Measurements from ENCODE around the gene SEC61A2. TPM values are rescaled to one million over a fixed set of nuclear protein-coding genes. Genes with fewer than 3 reads are reported as not detected.

Gene SEC61A2
- total and polyA plus RNA-seq, 2 of the 8 experiments (the other 6 are each of a cell fraction or from before 2014, with no cell fraction given) = 18.2 to 19.2 TPM

GRCh38 chr10:12107781-12108180 lies 21.7 kb upstream of the SEC61A2 start:
- Histone ChIP-seq H4K8ac (ENCODE audit: extremely low read depth, insufficient read depth, low read length) (no peak overlapping the region), H2BK12ac (ENCODE audit: low read depth, low read length) (no peak overlapping the region), H3K79me2 (ENCODE audit: control insufficient read depth in 1 of 2, insufficient read depth in 2 of 2, low read length in 2 of 2) (no peaks in the 10 kb centered on the region), H2AK5ac (ENCODE audit: low read depth, low read length) (no peak overlapping the region), H2BK20ac (ENCODE audit: low read length) (no peak overlapping the region), H2BK5ac (ENCODE audit: low read depth, low read length) (no peak overlapping the region), H4K20me1 (replicated peaks in 1 of 2; ENCODE audit: control insufficient read depth in 1 of 2, insufficient read depth in 2 of 2, low read length in 2 of 2) (peaks cover 0 to 4% of the 10 kb centered on the region in 2 experiments), H3K36me3 (ENCODE audit: control insufficient read depth in 2 of 4, insufficient read depth in 4 of 4, low read length in 3 of 4) (peaks cover 14 to 84% (median 55%) of the 10 kb centered on the region in 4 experiments), H3K18ac (ENCODE audit: extremely low read depth, low read length) (no peak overlapping the region), H3K4me3 (ENCODE audit: extremely low read depth in 1 of 4, insufficient read depth in 2 of 4, low read depth in 3 of 4, low read length in 4 of 4) (no peak overlapping the region), H2AFZ (ENCODE audit: low read length) (no peak overlapping the region), H3K79me1 (ENCODE audit: low read depth, low read length) (no peaks in the 10 kb centered on the region), H4K5ac (ENCODE audit: insufficient read length, low read depth, low read length) (no peak overlapping the region), H3K56ac (replicated peaks; ENCODE audit: insufficient read length, low read depth, low read length) (no peak overlapping the region), H3K14ac (ENCODE audit: insufficient read length) (no peak overlapping the region), H3K9me3 (ENCODE audit: insufficient read depth in 2 of 2, low read depth in 1 of 2, low read length in 1 of 2) (no peaks in the 10 kb centered on the region), H3K4me1 (replicated peaks in 1 of 4; ENCODE audit: control insufficient read depth in 3 of 4, insufficient read depth in 4 of 4, low read length in 3 of 4) (no peaks in the 10 kb centered on the region), H2BK120ac (replicated peaks; ENCODE audit: low read depth, low read length) (no peak overlapping the region), H3K23me2 (ENCODE audit: low read depth, low read length) (no peaks in the 10 kb centered on the region), H3K27ac (ENCODE audit: low read depth, low read length) (no peak overlapping the region), H3K27me3 (replicated peaks in 1 of 4; ENCODE audit: control insufficient read depth in 3 of 4, extremely low read depth in 1 of 4, insufficient read depth in 3 of 4, low read length in 3 of 4) (no peaks in the 10 kb centered on the region), H3K23ac (ENCODE audit: insufficient read length) (no peak overlapping the region), H3K9ac (replicated peaks in 1 of 4; ENCODE audit: extremely low read depth in 1 of 4, low read depth in 3 of 4, low read length in 3 of 4) (no peak overlapping the region), H2BK15ac (ENCODE audit: low read length) (no peak overlapping the region), H4K91ac (replicated peaks; ENCODE audit: insufficient read length, low read length) (no peak overlapping the region), H3K4ac (replicated peaks; ENCODE audit: insufficient read length, low read depth, low read length) (no peak overlapping the region), H3K4me2 (ENCODE audit: insufficient read depth in 1 of 2, low read depth in 2 of 2, low read length in 2 of 2) (no peak overlapping the region)
- DNase-seq (ENCODE audit: low read depth in 1 of 2, low spot score in 2 of 2) (no peak), FAIRE-seq (no peak)
- CTCF ChIA-PET (ENCODE audit: partially characterized antibody) = interaction anchor here (0.5 to 1.6 kb wide), 2 partner anchors 14 to 23 kb away, joined by 3 read pairs; no protein-coding TSS in a partner anchor
- no peak for TF ChIP-seq KDM4A (IDR thresholded peaks at IDR 0.05; ENCODE audit: low read depth, low read length, severe bottlenecking)
- TF ChIP-seq CTBP2 (IDR thresholded peaks at IDR 0.05; ENCODE audit: borderline replicate concordance, insufficient read depth, insufficient read length, low read length) = no peak
- no peak for TF ChIP-seq CTCF (IDR thresholded peaks at IDR 0.05; ENCODE audit: control extremely low read depth in 1 of 3, insufficient read depth in 1 of 3, low read depth in 1 of 3, low read length in 3 of 3)
- TF ChIP-seq POLR2A (IDR thresholded peaks at IDR 0.05; ENCODE audit: control extremely low read depth in 1 of 2, low read depth in 2 of 2, low read length in 2 of 2) = no peak
- no peak for TF ChIP-seq JUND (IDR thresholded peaks at IDR 0.05; ENCODE audit: low read length)
- no peak for TF ChIP-seq SP4 (IDR thresholded peaks at IDR 0.05; ENCODE audit: low read length)
- 86% methylated on average over 14 of the region's 14 CpGs; no CpG with 5 or more reads in 1 of the 2 experiments for WGBS, 2 experiments (ENCODE audit: extremely low coverage in 1 of 2, insufficient coverage in 1 of 2, insufficient read length in 1 of 2, insufficient replicate concordance in 2 of 2, low coverage in 1 of 2, low lambda C conversion rate in 2 of 2, missing lambda C conversion rate in 1 of 2)
- POLR2A ChIA-PET (ENCODE audit: partially characterized antibody) = interaction anchor here (0.7 to 1.2 kb wide), 3 partner anchors 10 to 82 kb away, joined by 3 to 5 read pairs (median 3); no protein-coding TSS in a partner anchor

Data from H1 (cell line).